ENCODE measurements around the gene DPYD.

GRCh38 chr1:97907886-97908285, 12.9 kb downstream of the DPYD start:
- TF ChIP-seq, protein P1, sequence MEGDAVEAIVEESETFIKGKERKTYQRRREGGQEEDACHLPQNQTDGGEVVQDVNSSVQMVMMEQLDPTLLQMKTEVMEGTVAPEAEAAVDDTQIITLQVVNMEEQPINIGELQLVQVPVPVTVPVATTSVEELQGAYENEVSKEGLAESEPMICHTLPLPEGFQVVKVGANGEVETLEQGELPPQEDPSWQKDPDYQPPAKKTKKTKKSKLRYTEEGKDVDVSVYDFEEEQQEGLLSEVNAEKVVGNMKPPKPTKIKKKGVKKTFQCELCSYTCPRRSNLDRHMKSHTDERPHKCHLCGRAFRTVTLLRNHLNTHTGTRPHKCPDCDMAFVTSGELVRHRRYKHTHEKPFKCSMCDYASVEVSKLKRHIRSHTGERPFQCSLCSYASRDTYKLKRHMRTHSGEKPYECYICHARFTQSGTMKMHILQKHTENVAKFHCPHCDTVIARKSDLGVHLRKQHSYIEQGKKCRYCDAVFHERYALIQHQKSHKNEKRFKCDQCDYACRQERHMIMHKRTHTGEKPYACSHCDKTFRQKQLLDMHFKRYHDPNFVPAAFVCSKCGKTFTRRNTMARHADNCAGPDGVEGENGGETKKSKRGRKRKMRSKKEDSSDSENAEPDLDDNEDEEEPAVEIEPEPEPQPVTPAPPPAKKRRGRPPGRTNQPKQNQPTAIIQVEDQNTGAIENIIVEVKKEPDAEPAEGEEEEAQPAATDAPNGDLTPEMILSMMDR (IDR thresholded peaks at IDR 0.05): no peak
- no peak for TF ChIP-seq ZFX (IDR thresholded peaks at IDR 0.05; ENCODE audit: borderline replicate concordance)
